KBM-7 (cell line): Measurements from ENCODE around the gene PLA2G4F.

ENCODE experiments used
- DNase-seq: peaks from one replicate; pipeline ENCODE4 v3.0.0-alpha.2; 2015
- in situ Hi-C: fragments of 300-500 bp; cut with MboI; formaldehyde crosslinking; loops from 2 replicates; pipeline ENCODE4 v1.14.3; 2020; ENCODE audit warnings: low sequenced_read_pairs, low pct_unique_long_range_greater_than_20kb, mixed read lengths

PLA2G4F gene, protein sequence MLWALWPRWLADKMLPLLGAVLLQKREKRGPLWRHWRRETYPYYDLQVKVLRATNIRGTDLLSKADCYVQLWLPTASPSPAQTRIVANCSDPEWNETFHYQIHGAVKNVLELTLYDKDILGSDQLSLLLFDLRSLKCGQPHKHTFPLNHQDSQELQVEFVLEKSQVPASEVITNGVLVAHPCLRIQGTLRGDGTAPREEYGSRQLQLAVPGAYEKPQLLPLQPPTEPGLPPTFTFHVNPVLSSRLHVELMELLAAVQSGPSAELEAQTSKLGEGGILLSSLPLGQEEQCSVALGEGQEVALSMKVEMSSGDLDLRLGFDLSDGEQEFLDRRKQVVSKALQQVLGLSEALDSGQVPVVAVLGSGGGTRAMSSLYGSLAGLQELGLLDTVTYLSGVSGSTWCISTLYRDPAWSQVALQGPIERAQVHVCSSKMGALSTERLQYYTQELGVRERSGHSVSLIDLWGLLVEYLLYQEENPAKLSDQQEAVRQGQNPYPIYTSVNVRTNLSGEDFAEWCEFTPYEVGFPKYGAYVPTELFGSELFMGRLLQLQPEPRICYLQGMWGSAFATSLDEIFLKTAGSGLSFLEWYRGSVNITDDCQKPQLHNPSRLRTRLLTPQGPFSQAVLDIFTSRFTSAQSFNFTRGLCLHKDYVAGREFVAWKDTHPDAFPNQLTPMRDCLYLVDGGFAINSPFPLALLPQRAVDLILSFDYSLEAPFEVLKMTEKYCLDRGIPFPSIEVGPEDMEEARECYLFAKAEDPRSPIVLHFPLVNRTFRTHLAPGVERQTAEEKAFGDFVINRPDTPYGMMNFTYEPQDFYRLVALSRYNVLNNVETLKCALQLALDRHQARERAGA

DNA sequence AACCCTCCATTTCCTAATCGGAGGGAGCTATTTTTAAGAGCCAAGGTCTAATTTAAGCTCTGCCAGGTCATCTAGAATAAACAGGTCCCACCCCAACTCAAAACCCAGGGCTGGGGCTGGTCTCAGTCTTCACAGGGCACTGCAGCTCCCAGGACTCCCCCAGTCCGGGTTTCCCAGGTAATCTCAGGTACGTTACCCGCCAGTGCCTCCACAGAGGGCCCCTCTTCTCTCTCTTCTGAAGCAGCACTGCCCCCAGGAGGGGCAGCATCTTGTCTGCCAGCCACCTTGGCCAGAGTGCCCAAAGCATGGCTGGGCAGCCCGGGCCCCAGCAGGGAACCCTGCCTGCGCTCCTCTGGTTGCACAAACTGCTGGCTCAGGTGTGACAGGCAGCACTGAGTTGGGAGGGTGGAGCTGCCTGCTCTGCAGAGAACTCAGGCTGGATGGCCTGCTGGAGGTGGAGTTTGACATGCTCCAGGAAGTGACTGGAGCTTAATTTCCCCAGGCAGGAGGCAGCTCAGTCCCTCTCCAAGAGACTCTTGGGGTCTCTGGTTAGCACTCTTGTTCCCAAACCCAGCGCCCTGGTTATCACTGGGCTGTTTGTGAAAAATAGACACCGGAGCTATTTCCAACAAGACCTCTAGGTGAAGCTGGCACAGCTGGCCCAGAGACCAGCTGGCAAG, at the start of gene PLA2G4F:
Gene PLA2G4F, minus strand, starts transcription at position 394 of the 680 bp plus-strand sequence. Its CDS starts 87 bp downstream, at position 307.
- DNase-seq: no peak
- in situ Hi-C loops: no loop called here

DNA sequence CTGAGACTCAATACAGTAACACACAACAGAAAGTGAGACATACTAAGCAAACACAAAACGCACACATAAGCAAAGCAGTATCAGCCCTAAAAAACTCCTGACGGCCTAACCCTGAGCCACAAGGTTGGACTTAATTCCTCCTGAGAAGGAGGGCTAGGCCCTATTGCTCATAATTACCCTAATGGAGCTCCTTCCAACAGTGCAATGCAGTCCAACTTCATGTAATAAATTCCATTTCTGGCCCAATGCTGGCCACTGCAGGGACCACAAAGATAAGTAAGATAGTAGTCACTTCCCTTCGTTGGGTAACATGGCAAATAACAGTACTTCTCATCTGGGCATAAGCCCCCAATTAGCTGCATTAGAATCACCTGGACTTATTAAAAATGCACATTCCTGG, 47.5 kb upstream of the PLA2G4F start:
- in situ Hi-C loops: no loop called here
- no peak for DNase-seq

DNA sequence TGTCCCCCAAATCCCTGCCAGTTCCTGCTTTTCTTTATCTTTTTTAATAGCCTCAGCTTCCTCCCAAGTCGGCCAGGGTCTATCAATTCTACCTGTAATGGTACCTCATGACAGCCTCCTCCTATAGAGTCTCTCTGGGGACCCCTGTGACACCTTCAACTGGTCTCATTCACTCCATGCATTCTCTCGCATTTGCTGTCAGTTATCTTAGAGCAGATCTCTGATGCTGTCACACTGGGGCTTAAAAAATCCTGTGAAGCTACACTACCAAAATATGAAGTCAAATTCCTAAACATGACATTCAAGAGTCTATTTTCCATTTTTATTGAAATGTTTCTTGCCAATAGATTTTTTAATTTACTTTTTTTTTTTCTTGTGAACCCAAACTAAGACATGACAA, 46.2 kb upstream of the PLA2G4F start:
- in situ Hi-C loops: no loop called here

DNA sequence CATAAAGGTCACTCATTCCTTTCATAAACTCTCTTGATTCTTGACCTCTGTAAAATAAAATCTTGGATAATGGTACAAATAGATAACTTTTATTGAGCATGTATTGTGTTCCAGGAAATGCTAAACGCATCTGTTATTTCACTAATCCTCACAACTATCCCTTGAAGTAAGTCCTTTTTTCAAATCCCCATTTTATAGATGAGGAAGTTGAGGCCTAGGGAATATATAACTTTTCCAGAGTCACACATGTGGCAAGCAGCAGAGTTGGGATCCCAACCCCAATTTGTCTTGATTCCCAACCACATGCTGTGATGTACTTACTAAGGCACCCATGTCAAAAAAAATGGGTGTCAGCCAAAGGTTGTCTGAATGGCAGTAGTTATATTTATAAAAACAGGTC, 45.4 kb upstream of the PLA2G4F start:
- DNase-seq: no peak
- in situ Hi-C loops: no loop called here

More for the DNA sequence above, 46.2 kb upstream of the PLA2G4F start:
- no peak for DNase-seq

DNA sequence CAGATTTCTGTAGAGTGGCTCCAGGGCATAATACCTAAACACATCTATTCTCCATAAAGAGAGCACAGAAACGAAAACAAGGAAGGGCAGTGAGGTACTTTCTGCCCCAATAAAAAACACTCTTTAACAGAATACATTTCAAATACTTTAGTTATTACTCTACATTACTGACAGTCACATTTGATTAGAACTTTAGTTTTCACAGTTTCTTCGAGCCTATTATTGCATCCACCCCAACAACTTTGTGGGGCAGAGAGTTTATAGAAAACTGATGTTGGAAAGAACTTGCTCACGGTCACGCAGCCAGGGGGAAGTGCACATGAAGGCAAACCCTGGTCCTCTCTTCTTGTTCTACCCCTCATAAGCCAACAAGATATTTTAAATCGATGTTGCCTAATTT, 42.7 kb upstream of the PLA2G4F start:
- DNase-seq: no peak
- in situ Hi-C loops: no loop called here

DNA sequence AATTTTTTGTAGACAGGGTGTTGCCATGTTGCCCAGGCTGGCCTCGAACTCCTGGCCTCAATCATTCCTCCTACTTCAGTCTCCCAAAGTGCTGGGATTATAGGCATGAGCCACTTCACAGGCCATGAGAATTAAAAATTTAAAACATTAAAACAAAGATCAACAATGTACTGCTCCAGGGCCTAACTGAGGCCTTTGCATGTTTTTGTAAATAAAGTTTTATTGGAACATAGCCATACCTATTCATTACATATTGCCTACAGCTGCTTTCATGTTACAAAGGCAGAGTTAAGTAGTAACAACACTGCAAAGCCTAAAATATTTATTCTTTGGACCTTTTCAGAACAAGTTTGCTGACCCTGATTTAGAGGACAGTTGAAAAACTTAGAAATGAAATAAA, 42.1 kb upstream of the PLA2G4F start:
- in situ Hi-C loops: no loop called here
- DNase-seq: no peak

DNA sequence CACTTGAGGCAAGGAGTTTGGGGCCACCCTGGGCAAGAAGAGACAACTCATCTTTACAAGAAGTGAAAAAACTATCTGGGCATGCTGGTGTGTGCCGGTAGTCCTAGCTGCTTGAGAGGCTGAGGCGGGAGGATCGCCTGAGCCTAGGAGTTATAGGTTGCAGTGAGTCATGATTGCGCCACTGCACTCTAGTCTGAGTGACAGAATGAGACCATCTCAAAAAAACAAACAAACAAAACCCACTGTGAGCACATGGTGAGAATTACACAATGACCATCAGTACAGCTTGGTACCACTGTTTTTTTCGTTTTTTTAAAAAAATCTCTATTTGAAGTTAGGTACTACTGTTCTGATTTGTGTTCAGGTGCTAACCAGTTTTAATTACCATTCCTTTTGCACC, 38.1 kb upstream of the PLA2G4F start:
- peak; percentile 37 for DNase-seq
- in situ Hi-C loops: no loop called here

DNA sequence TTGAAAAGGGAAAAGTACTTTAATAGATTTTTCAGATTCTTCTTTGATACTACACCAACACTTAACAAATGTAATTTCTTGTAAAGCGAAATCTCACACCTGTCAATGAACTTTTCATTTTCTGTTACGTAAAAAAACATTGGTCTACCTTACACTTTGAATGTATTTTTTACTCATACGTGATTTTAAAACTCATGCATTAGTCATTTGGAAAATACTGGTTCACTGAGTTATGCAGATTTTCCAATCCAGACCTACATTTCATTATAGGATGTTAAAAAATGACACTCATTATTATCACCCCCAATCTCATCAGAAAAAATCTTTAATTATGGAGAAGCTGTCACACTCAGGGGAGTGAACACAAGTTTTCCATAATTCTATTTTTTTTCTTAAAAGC, 36.9 kb upstream of the PLA2G4F start:
- in situ Hi-C loops: no loop called here
- DNase-seq: no peak

DNA sequence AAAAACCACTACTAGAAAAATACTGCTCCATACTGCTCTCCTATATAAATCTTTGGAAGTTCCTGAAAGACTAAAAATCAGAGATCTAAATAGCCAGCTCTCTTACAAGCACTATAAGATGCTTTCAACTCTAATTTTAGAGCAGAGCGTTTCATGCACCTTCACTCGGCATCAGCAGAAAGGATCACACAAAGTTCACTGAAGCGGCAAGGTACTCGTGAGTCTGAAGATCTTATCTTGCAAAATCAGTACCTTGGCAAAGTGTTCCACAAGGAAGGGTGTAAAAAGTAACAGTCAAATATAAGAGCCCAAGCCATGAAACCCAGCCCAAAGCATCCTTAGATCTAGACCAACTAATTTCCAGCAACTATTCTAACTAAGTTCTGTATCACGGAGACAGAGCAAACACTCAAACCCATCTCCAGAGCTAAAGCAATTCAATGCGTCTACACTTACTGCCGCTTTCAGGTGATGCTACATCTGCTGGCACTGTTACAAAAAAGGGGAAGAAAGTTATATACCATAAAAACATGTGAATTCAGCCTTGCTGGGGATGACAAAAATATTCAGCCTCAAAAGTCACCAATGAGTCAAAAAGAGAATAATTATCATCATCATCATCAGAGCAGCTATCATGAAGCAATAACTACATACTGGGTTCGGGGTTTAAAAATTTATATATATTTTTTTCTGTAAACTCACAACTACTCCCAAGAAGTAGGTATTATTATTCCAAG, 35.3 kb upstream of the PLA2G4F start:
- DNase-seq: no peak
- in situ Hi-C loops: no loop called here

DNA sequence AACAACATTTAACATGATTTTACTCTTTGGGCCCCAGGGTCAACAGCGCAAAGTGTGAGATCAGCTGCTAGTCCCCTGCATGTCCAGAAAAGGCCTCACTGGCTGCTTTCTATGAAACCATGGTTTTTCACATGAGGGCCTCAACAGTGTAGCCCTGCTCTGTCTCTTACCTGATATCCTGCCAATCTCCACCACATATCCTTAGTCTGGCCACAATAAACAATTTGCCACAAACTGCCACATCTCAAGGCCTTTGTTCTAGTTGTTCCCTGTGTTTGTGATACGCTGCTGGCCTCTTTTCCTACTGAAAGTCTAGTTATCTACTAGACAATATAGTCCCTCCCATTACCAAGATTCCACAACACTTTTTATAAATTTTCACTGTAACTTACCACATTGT, 33.9 kb upstream of the PLA2G4F start:
- in situ Hi-C loops: no loop called here
- DNase-seq: no peak

DNA sequence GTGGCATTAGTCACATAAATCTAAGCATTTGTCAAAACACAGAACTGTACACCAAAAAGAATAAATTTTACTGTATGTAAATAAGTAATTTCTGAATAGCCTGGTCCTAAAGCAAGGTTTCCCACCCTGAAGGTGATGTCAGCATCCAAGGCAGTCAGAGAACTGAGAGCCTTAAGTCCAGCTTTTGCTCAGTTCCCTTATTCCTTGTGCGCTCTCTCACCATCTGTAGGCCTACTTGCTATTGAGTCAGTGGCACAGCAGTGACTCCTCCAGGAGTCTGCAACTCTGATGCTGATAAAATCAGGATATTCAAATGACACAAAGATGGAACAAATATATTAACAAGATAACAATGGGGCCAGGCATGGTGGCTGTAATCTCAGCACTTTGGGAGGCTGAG, 29.4 kb upstream of the PLA2G4F start:
- in situ Hi-C loops: no loop called here
- DNase-seq: no peak

DNA sequence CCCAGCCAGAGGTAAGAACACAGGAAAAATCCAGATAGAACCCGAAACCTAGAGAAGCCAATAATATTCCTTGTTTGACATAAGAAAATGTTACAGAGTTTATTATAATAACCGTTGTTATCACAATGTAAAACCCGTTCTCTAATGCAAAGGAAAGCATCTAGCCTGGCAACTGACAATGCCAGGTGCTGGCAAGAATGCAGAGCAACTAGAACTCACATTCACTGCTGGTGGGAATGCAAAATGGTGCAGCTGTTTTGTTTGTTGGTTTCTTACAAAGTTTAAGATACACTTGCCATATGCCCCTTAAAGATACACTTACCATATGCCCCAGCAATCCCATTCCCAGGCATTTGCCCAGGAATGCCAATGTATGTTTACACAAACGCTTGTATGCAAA, 28.3 kb upstream of the PLA2G4F start:
- no peak for DNase-seq
- in situ Hi-C loops: no loop called here

DNA sequence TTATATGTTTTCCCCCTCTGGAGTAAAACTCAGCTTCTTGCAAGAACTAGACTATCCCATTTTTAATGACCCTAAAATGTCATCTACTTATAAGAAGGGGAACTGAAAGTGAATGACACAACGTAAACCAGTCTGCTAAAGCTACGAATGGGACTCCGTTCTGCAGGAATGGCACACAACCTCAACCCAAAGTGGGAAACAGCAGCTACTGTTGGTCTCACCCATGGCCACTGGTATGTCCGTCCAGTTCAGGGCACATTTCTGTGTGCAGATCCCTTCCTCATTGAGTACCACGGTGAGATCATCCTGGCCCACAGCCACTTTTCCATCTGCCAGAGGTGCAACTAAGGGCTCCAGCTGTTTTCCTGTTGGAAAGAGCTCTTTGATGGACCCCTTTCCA, 27.9 kb upstream of the PLA2G4F start:
- no peak for DNase-seq
- in situ Hi-C loops: no loop called here

DNA sequence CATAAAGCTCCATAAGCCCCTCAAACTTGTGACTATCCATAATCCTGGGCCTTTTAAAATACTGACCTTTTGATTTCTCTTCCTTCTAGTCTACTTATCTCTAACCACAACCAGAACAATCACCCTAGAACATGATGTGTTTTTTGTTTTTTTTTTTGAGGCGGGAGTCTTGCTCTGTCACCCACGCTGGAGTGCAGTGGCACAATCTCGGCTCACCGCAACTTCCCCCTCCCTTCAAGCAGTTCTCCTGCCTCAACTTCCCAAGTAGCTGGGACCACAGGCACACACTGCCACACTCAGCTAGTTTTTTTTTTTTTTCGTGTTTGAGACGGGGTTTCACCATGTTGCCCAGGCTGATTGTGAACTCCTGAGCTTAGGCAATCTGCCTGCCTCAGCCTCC, 26.5 kb upstream of the PLA2G4F start:
- no peak for DNase-seq
- in situ Hi-C loops: no loop called here

DNA sequence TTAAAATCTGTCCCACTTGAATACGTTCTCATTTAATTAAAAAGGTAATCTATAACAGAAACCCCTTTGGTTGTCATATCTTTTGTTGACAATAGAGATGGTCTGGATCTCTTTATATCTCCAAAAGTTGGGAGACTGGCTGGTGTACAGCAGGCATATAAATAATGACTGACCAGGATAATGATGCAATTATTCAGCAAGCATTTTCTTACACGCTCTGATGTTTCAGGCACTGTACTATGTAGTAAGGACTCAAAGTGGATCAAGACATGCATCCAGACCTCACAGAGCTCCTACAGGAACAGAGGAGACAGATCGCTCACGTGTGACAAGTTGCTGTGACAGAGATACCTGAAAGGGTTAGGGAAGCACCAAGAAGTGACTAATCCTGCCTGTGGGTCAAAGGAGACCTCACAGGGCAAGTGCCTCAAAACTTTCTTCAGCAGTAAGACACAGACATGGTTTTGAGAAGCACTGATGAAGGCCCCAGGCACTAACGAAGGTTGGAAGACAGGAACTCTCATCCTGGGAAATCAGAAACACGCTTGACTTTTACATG, 26.0 kb upstream of the PLA2G4F start:
- no peak for DNase-seq
- in situ Hi-C loops: no loop called here

DNA sequence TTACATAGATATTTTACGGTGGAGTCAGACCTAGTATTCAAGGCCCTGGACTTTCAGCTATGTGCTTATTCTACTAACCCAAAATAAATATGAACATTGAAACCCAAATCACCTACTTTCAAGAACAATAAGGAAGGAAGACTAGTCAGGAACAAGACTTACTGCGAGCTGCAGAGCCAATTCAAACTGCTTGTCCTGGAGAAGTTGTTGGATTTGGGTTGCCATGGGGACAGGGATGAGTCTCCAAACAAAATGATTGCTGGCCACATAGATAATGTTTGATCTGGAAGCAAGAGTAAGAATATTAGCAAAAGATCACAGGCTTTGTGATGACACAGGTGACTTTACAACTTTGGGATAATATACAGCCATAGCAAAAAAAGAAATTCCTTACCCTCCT, 21.6 kb upstream of the PLA2G4F start:
- in situ Hi-C loops: no loop called here
- no peak for DNase-seq

DNA sequence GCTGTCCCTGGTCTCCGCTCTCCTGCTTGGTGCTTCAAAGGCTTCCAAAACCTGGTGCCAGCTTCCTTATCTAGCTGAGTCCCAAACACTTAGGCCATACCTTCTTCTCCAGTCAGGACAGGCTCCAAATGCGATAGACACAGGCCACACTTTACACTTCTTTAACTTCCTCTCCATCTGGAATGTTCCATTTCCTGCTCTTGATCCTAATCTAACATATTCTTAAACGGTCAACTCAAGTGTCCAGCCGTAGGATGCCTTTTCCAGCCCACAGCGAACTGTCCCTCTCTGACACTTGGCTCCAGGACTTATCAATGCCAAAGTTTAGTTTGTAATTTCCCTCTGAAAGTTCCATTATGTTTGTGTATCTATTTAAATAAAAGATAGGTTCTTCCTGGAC, 19.2 kb upstream of the PLA2G4F start:
- in situ Hi-C loops: no loop called here
- DNase-seq: no peak

DNA sequence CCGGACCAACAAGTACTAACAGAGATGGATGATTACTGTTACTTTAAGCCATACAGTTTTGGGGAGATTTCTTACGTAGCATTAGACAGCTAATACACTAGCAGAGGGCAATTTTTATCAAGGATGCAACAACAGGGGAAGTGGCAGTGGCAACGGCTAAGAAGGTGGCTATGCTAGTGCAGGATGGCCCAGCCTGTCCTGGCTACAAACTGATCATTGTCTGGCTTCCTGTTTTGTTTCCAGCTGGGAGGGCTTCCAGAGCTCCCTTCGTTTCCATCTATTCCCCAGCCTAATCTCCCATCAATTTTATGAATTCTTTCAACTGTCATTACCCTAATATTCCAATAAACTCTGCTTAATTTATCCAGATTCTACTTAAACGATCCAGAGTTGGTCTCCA, 16.0 kb upstream of the PLA2G4F start:
- DNase-seq: no peak
- in situ Hi-C loops: no loop called here

DNA sequence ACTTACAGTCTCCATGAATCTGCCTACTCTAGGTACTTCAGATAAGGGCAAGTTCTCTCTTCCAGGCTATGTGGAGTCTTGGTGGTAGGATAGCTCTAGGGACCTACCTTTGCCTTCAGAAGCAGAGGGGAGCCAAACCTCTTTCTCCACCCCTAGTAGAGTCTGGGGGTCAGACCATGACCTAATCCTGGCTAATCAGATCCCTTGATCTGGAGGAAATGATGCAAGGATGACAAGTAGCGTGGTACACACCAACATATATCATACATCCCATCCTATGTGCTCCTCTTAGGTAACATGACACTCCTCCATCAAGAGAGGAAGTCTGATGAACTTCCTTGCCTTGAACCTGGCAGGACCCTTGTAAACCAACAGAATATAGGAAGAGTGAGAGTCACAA, 15.4 kb upstream of the PLA2G4F start:
- in situ Hi-C loops: no loop called here
- DNase-seq: no peak
